ENCODE data around the gene IRF5. TPM values are rescaled to one million over a fixed set of nuclear protein-coding genes. Genes with fewer than 3 reads are reported as not detected.

The IRF5 gene
- total RNA-seq, 1 donor from 2014 or later = 0.36 TPM

DNA sequence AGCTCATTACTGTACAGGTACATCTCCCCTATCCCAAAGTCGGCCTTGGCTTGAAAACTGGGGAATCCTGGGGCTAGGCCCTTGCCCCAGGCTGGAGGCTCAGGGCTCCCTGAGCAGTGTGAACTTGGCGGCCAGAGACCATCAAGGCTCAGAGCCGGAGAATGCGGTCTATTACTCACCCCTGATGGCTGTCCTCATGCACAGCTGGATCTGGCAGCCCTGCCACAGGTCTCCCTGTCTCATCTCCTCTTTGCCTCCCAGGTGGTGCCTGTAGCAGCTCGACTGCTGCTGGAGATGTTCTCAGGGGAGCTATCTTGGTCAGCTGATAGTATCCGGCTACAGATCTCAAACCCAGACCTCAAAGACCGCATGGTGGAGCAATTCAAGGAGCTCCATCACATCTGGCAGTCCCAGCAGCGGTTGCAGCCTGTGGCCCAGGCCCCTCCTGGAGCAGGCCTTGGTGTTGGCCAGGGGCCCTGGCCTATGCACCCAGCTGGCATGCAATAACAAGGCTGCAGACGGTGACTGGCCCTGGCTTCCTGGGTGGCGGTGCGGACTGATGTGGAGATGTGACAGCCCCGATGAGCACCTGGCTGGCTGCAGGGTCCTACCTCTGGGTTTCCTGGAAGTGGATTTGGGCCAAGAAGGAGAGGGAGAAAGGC lies 10.7 kb downstream of the IRF5 start:
- H3K4me1 ChIP-seq (ENCODE audit: insufficient read depth, low read length) = no peaks in the 10 kb centered on the region
- H3K4me3 ChIP-seq (ENCODE audit: insufficient read depth, low read depth, low read length) = no peak overlapping the region
- no peak overlapping the region for H3K27ac Mint-ChIP-seq (ENCODE audit: unreplicated experiment)
- no peaks in the 10 kb centered on the region for H3K27me3 ChIP-seq (ENCODE audit: insufficient read depth, low read length)
- no peaks in the 10 kb centered on the region for H3K79me2 ChIP-seq (ENCODE audit: insufficient read depth, low read length)
- H3K36me3 ChIP-seq (ENCODE audit: insufficient read depth, low read length) = peaks cover 13% of the 10 kb centered on the region
- H3K4me2 ChIP-seq (ENCODE audit: low read length) = no peak overlapping the region
- no peak overlapping the region for H2AFZ ChIP-seq (ENCODE audit: low read depth, low read length)
- FAIRE-seq (no peak), DNase-seq (ENCODE audit: low read depth) (no peak)
- no peaks in the 10 kb centered on the region for H3K4me1 Mint-ChIP-seq (ENCODE audit: low read depth, unreplicated experiment)
- peaks cover 8% of the 10 kb centered on the region for H3K27me3 Mint-ChIP-seq (ENCODE audit: low read depth, unreplicated experiment)
- H3K4me3 Mint-ChIP-seq (ENCODE audit: unreplicated experiment) = no peak overlapping the region
- H3K36me3 Mint-ChIP-seq (ENCODE audit: low read depth, unreplicated experiment) = peaks cover 25% of the 10 kb centered on the region
- H3K9me3 ChIP-seq (ENCODE audit: insufficient read depth, low read depth, low read length) = no peaks in the 10 kb centered on the region
- H3K9ac ChIP-seq (ENCODE audit: low read length) = no peak overlapping the region
- TF ChIP-seq EZH2 (IDR thresholded peaks at IDR 0.05; ENCODE audit: insufficient read depth, low read length) = no peak
- TF ChIP-seq, protein P1, sequence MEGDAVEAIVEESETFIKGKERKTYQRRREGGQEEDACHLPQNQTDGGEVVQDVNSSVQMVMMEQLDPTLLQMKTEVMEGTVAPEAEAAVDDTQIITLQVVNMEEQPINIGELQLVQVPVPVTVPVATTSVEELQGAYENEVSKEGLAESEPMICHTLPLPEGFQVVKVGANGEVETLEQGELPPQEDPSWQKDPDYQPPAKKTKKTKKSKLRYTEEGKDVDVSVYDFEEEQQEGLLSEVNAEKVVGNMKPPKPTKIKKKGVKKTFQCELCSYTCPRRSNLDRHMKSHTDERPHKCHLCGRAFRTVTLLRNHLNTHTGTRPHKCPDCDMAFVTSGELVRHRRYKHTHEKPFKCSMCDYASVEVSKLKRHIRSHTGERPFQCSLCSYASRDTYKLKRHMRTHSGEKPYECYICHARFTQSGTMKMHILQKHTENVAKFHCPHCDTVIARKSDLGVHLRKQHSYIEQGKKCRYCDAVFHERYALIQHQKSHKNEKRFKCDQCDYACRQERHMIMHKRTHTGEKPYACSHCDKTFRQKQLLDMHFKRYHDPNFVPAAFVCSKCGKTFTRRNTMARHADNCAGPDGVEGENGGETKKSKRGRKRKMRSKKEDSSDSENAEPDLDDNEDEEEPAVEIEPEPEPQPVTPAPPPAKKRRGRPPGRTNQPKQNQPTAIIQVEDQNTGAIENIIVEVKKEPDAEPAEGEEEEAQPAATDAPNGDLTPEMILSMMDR (IDR thresholded peaks at IDR 0.05; ENCODE audit: insufficient read depth, low read depth, low read length) = no peak
- no peaks in the 10 kb centered on the region for H4K20me1 ChIP-seq (ENCODE audit: insufficient read depth, low read length)
- no peaks in the 10 kb centered on the region for H3K9me3 Mint-ChIP-seq (ENCODE audit: unreplicated experiment)
- H3K27ac ChIP-seq (ENCODE audit: low read depth, low read length) = no peak overlapping the region

DNA sequence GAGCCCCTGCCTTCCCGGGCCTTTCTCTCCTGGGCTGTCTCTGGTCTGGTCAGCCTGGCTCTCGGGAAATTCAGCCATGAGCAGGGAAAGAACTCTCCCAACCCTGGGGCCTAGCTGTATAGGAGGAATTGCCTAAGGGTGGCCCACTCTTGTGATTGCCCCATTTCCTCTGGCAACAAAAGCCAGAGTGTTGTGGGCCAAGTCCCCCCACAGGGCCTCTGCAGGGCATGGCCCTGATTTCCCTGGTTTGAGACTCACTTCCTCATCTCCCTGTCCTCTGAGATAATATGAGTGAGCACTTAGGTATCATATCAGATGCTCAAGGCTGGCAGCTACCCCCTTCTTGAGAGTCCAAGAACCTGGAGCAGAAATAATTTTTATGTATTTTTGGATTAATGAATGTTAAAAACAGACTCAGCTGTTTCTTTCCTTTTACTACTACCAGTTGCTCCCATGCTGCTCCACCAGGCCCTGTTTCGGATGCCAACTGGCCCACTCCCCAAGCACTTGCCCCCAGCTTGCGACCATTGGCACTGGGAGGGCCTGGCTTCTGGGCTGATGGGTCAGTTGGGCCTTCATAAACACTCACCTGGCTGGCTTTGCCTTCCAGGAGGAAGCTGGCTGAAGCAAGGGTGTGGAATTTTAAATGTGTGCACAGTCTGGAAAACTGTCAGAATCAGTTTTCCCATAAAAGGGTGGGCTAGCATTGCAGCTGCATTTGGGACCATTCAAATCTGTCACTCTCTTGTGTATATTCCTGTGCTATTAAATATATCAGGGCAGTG lies 11.4 kb downstream of the IRF5 start:
- H3K27ac Mint-ChIP-seq (ENCODE audit: unreplicated experiment) = no peak overlapping the region
- H3K9me3 ChIP-seq (ENCODE audit: insufficient read depth, low read depth, low read length) = no peaks in the 10 kb centered on the region
- no peaks in the 10 kb centered on the region for H4K20me1 ChIP-seq (ENCODE audit: insufficient read depth, low read length)
- H3K4me1 ChIP-seq (ENCODE audit: insufficient read depth, low read length) = no peaks in the 10 kb centered on the region
- H3K27me3 ChIP-seq (ENCODE audit: insufficient read depth, low read length) = no peaks in the 10 kb centered on the region
- no peak overlapping the region for H3K9ac ChIP-seq (ENCODE audit: low read length)
- H3K36me3 Mint-ChIP-seq (ENCODE audit: low read depth, unreplicated experiment) = peaks cover 25% of the 10 kb centered on the region
- peaks cover 8% of the 10 kb centered on the region for H3K27me3 Mint-ChIP-seq (ENCODE audit: low read depth, unreplicated experiment)
- no peaks in the 10 kb centered on the region for H3K79me2 ChIP-seq (ENCODE audit: insufficient read depth, low read length)
- peaks cover 20% of the 10 kb centered on the region for H3K36me3 ChIP-seq (ENCODE audit: insufficient read depth, low read length)
- H3K4me3 ChIP-seq (ENCODE audit: insufficient read depth, low read depth, low read length) = no peak overlapping the region
- no peak overlapping the region for H3K4me2 ChIP-seq (ENCODE audit: low read length)
- no peaks in the 10 kb centered on the region for H3K9me3 Mint-ChIP-seq (ENCODE audit: unreplicated experiment)
- H2AFZ ChIP-seq (ENCODE audit: low read depth, low read length) = no peak overlapping the region
- H3K27ac ChIP-seq (ENCODE audit: low read depth, low read length) = no peak overlapping the region
- no peak for FAIRE-seq
- H3K4me3 Mint-ChIP-seq (ENCODE audit: unreplicated experiment) = no peak overlapping the region
- TF ChIP-seq, protein P1 (IDR thresholded peaks at IDR 0.05; ENCODE audit: insufficient read depth, low read depth, low read length) = no peak
- no peak for TF ChIP-seq EZH2 (IDR thresholded peaks at IDR 0.05; ENCODE audit: insufficient read depth, low read length)
- DNase-seq (ENCODE audit: low read depth) = no peak
- H3K4me1 Mint-ChIP-seq (ENCODE audit: low read depth, unreplicated experiment) = no peaks in the 10 kb centered on the region

- Histone ChIP-seq H3K27me3 (ENCODE audit: insufficient read depth, low read length) (no peaks in the 10 kb centered on the region), H3K4me1 (ENCODE audit: insufficient read depth, low read length) (peaks cover 3% of the 10 kb centered on the region), H3K4me2 (ENCODE audit: low read length) (no peak overlapping the region), H3K9ac (ENCODE audit: low read length) (no peak overlapping the region), H3K9me3 (ENCODE audit: insufficient read depth, low read depth, low read length) (no peaks in the 10 kb centered on the region), H4K20me1 (ENCODE audit: insufficient read depth, low read length) (peaks cover 4% of the 10 kb centered on the region), H3K27ac (ENCODE audit: low read depth, low read length) (no peak overlapping the region), H2AFZ (ENCODE audit: low read depth, low read length) (no peak overlapping the region), H3K4me3 (ENCODE audit: insufficient read depth, low read depth, low read length) (no peak overlapping the region), H3K36me3 (ENCODE audit: insufficient read depth, low read length) (peaks cover 29% of the 10 kb centered on the region), H3K79me2 (ENCODE audit: insufficient read depth, low read length) (no peaks in the 10 kb centered on the region)
- Mint-ChIP-seq H3K36me3 (ENCODE audit: low read depth, unreplicated experiment) (peaks cover 25% of the 10 kb centered on the region), H3K27me3 (ENCODE audit: low read depth, unreplicated experiment) (no peaks in the 10 kb centered on the region), H3K4me1 (ENCODE audit: low read depth, unreplicated experiment) (peaks cover 6% of the 10 kb centered on the region), H3K27ac (ENCODE audit: unreplicated experiment) (no peak overlapping the region), H3K4me3 (ENCODE audit: unreplicated experiment) (no peak overlapping the region), H3K9me3 (ENCODE audit: unreplicated experiment) (no peaks in the 10 kb centered on the region)
- TF ChIP-seq EZH2 (IDR thresholded peaks at IDR 0.05; ENCODE audit: insufficient read depth, low read length) = no peak
- TF ChIP-seq, protein P1 (IDR thresholded peaks at IDR 0.05; ENCODE audit: insufficient read depth, low read depth, low read length) = no peak
- no peak for FAIRE-seq
- no peak for DNase-seq (ENCODE audit: low read depth)
These were observed 13.6 kb downstream of the IRF5 start for GRCh38 chr7:128951296-128951695.
